GM18507 (cell line): ENCODE data around the gene ARHGAP9.
"Not testable (repeated sequence)": the region's sequence is repeated elsewhere in the genome, so short reads cannot be mapped to it uniquely, and the experiment has no call there.

Source experiments
- DNase-seq: peaks from one replicate; pipeline ENCODE4 v3.0.0; 2011; ENCODE audit warnings: low read depth; ENCODE audit not compliant: insufficient read length; ENCODE audit errors: extremely low spot score
- FAIRE-seq: peaks from 2 replicates; lab custom pipeline; 2011; peaks lifted over from hg19 to GRCh38; lab: Jason Lieb, UNC

ARHGAP9 gene

GRCh38 chr12:57450057-57450456 lies 29.6 kb downstream of the ARHGAP9 start:
- no peak for DNase-seq
- FAIRE-seq, result no peak

- no peak for FAIRE-seq
- no peak for DNase-seq
Observed at GRCh38 chr12:57449375-57449774, 30.3 kb downstream of the ARHGAP9 start.

GRCh38 chr12:57448669-57449068 lies 31.0 kb downstream of the ARHGAP9 start:
- no peak for DNase-seq
- no peak for FAIRE-seq

- DNase-seq (no peak), FAIRE-seq (no peak)
Observed at GRCh38 chr12:57446292-57446960, 33.2 kb downstream of the ARHGAP9 start.

- DNase-seq (no peak), FAIRE-seq (no peak)
Observed at GRCh38 chr12:57444744-57445143, 34.9 kb downstream of the ARHGAP9 start.

GRCh38 chr12:57444337-57444736 lies 35.3 kb downstream of the ARHGAP9 start:
- not testable (repeated sequence) for FAIRE-seq, DNase-seq

- DNase-seq (no peak), FAIRE-seq (no peak)
Observed at GRCh38 chr12:57441846-57442427, 37.7 kb downstream of the ARHGAP9 start.

GRCh38 chr12:57441393-57441792 lies 38.3 kb downstream of the ARHGAP9 start:
- not testable (repeated sequence) for FAIRE-seq, DNase-seq

GRCh38 chr12:57439762-57440266 lies 39.9 kb downstream of the ARHGAP9 start:
- DNase-seq (no peak), FAIRE-seq (no peak)

GRCh38 chr12:57438400-57438799 lies 41.3 kb downstream of the ARHGAP9 start:
- FAIRE-seq, result no peak
- no peak for DNase-seq

- FAIRE-seq (no peak), DNase-seq (no peak)
Observed at GRCh38 chr12:57435293-57435692, 44.4 kb downstream of the ARHGAP9 start.

- FAIRE-seq (no peak), DNase-seq (no peak)
Observed at GRCh38 chr12:57434517-57435223, 45.0 kb downstream of the ARHGAP9 start, which contains the start of gene INHBC. INHBC (plus strand) TSS chr12:57434784; CDS start chr12:57434887, 103 bp downstream.

- no peak for DNase-seq
- no peak for FAIRE-seq
Observed at GRCh38 chr12:57433370-57433769, 46.3 kb downstream of the ARHGAP9 start.

- no peak for FAIRE-seq
- no peak for DNase-seq
Observed at GRCh38 chr12:57431654-57432188, 47.9 kb downstream of the ARHGAP9 start.

GRCh38 chr12:57430931-57431566 lies 48.6 kb downstream of the ARHGAP9 start, which contains the start of gene R3HDM2:
R3HDM2 (minus strand) TSS chr12:57431043; CDS start chr12:57310428, 120,615 bp downstream.
- FAIRE-seq (peak; percentile 96), DNase-seq (peak; percentile 95)

GRCh38 chr12:57430112-57430930 lies 49.3 kb downstream of the ARHGAP9 start:
- FAIRE-seq (no peak), DNase-seq (no peak)

- FAIRE-seq, result no peak
- no peak for DNase-seq
Observed at GRCh38 chr12:57429473-57430111, 50.1 kb downstream of the ARHGAP9 start.

- no peak for FAIRE-seq
Observed at GRCh38 chr12:57428965-57429364, 50.7 kb downstream of the ARHGAP9 start.

More at GRCh38 chr12:57428965-57429364, 50.7 kb downstream of the ARHGAP9 start:
- no peak for DNase-seq
